Measurements from ENCODE around the gene SLC25A19. TPM values are rescaled to one million over a fixed set of nuclear protein-coding genes. Genes with fewer than 3 reads are reported as not detected.

Gene SLC25A19
- total and polyA plus RNA-seq, 9 of the 15 experiments (the other 6 are each of a cell fraction or from before 2014, with no cell fraction given): 33.4 to 76.6 (median 55.3) TPM

DNA sequence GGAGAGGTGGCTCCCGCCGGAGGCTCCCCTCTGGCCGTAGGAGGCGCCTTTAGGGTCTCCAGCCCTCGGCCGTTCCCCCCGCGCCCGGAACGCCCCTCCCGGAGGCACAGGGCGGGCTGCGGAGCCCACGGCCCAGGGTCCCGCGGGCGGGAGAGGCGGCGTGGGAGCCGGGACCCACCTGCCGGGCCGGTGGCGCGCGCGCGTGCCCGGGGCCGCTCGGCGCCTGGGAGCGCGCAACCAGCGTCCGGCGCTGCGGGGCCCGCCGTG, 18.3 kb downstream of the SLC25A19 start, which contains the start of gene MIF4GD (continued):
- TF ChIP-seq, protein P1, sequence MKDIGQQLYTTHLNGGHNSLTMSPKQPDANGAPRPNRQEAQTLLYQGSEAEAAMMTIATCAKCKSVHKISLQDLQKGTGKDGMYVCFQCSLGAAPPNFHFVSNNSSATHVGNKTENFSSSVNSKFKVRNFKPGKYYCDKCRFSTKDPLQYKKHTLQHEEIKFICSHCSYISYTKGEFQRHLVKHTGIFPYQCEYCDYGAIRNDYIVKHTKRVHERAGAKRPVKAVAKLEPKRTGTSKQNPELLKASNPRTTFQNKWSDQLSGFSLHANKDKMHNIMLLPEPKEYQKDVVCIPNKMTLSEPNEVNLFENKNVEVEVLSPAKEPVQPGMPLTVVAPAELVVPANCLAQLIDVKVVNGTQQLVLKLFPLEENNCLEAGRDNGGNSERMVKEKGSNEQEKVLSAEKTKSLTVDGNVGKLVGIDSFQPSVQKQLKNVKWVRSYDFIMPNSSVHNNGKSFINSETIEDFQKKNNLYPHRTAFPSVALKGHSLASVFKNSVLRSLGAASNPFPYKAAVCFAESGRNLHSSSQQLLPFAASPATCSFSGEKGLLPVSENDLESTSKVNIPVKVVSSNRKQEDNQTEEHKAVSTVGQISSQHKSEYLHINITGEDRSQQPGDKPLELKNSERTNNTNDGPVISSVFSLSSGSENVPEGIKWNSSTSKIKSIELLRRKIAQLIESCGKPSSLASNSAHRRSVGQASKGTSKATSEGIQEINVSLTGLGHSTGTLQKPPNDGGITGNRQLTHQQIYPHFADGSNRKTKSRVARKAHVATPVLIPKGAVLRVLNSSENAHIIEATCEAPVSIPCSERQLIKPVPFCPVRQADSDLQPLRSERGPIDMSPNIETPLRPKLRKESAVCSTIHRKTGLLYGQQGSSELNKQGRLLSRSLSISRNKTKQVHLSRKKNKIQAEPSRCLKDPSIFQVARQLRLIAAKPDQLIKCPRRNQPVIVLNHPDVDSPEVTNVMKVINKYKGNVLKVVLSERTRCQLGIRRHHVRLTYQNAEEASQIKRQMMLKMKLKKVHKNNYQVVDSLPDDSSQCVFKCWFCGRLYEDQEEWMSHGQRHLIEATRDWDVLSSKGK (CRISPR knock-in tag; IDR thresholded peaks at IDR 0.05): no peak

- Histone ChIP-seq H3K4me1 (replicated peaks in 1 of 2; ENCODE audit: control insufficient read depth in 2 of 2, insufficient read depth in 2 of 2, low read length in 2 of 2) (peaks cover 30 to 62% of the 10 kb centered on the region in 2 experiments; a peak in 4 of 5 replicates), H3K27me3 (ENCODE audit: control insufficient read depth in 2 of 2, insufficient read depth in 2 of 2, low read length in 2 of 2) (no peaks in the 10 kb centered on the region), H3K4me3 (peak overlapping the region; percentile 97), H3K36me3 (ENCODE audit: control insufficient read depth, insufficient read depth, low read length) (peaks cover 52% of the 10 kb centered on the region; the same call in 2 of the 3 replicates), H3K9me1 (ENCODE audit: control insufficient read depth, insufficient read depth, low read length) (no peaks in the 10 kb centered on the region), H3K9me3 (replicated peaks; ENCODE audit: control insufficient read depth, insufficient read depth, low read depth, low read length) (no peaks in the 10 kb centered on the region), H2AFZ (ENCODE audit: low read depth, low read length) (peak overlapping the region; percentile 97), H3K9ac (ENCODE audit: insufficient read depth in 1 of 2, low read depth in 2 of 2, low read length in 2 of 2) (peak overlapping the region; percentile 95), H4K20me1 (replicated peaks; ENCODE audit: control insufficient read depth, insufficient read depth, low read length) (no peaks in the 10 kb centered on the region), H3K79me2 (ENCODE audit: control insufficient read depth, insufficient read depth, low read length) (peaks cover 35% of the 10 kb centered on the region), H3K27ac (ENCODE audit: extremely low read depth, low read depth, low read length) (peak overlapping the region; percentile 96), H3K4me2 (ENCODE audit: insufficient read depth, low read length) (peak overlapping the region; percentile 89)
- intact Hi-C loops (cut with micrococcal nuclease): loop anchor here (2.0 kb wide), 1 partner anchor 18 kb away; the partner anchor contains the start of gene SLC25A19
- WGBS (ENCODE audit: insufficient coverage, low coverage, missing lambda C conversion rate): 1% methylated on average over 36 of the region's 47 CpGs
- ATAC-seq: peak; percentile 68
- POLR2A ChIA-PET: interaction anchor here (0.6 to 6.8 kb wide), 24 partner anchors 8 to 568 kb away, joined by 3 to 43 read pairs (median 4); partner anchors contain the start of genes GGA3, GRB2, MRPS7 and NUP85
- peak; percentile 40 for FAIRE-seq
- peak; percentile 77 to 81 (median 78) for DNase-seq (ENCODE audit: extremely low read depth in 1 of 4, low spot score in 3 of 4)
- in situ Hi-C loops (cut with MboI): no loop called here
- CTCF ChIA-PET (ENCODE audit: low intra/inter-chr PET ratio): interaction anchor here (0.6 to 2.5 kb wide), 5 partner anchors 30 to 216 kb away, joined by 3 to 13 read pairs (median 3); no protein-coding TSS in a partner anchor
- no TSS peak for BruUV-seq (replicated peaks)
- TF ChIP-seq, protein P2, sequence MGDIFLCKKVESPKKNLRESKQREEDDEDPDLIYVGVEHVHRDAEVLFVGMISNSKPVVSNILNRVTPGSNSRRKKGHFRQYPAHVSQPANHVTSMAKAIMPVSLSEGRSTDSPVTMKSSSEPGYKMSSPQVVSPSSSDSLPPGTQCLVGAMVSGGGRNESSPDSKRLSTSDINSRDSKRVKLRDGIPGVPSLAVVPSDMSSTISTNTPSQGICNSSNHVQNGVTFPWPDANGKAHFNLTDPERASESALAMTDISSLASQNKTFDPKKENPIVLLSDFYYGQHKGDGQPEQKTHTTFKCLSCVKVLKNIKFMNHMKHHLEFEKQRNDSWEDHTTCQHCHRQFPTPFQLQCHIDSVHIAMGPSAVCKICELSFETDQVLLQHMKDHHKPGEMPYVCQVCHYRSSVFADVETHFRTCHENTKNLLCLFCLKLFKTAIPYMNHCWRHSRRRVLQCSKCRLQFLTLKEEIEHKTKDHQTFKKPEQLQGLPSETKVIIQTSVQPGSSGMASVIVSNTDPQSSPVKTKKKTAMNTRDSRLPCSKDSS (IDR thresholded peaks at IDR 0.05; ENCODE audit: low read depth, partially characterized antibody): no peak
- TF ChIP-seq PHF21A (IDR thresholded peaks at IDR 0.05; ENCODE audit: borderline replicate concordance, low read depth) (peak; percentile 23; the same call in 1 of the 2 replicates), CTCFL (IDR thresholded peaks at IDR 0.05; ENCODE audit: borderline replicate concordance, insufficient read depth, low read depth, low read length, poor library complexity, severe bottlenecking) (peak; percentile 42), ATF1 (CRISPR knock-in tag; IDR thresholded peaks at IDR 0.05) (no peak), ATF1 (tag; IDR thresholded peaks at IDR 0.05) (peak; percentile 28; the same call in 1 of the 2 replicates), ZNF583 (CRISPR knock-in tag; IDR thresholded peaks at IDR 0.05) (no peak), SRSF7 (optimal IDR thresholded peaks at IDR 0.05; ENCODE audit: low read depth, low read length) (no peak), THRAP3 (IDR thresholded peaks at IDR 0.05; ENCODE audit: borderline replicate concordance) (no peak), RBM22 (IDR thresholded peaks at IDR 0.05; ENCODE audit: low read depth, low read length, poor library complexity, severe bottlenecking) (peak; percentile 47), ZBTB7A (IDR thresholded peaks at IDR 0.05; ENCODE audit: borderline replicate concordance, control insufficient read depth, low read depth, low read length) (peak; percentile 11), GABPA (tag; conservative IDR thresholded peaks at IDR 0.05; ENCODE audit: low read depth) (no peak)
Observed at GRCh38 chr17:75270218-75270965, 18.8 kb downstream of the SLC25A19 start.
